DMS53 treated with DMSO at 0.1 percent for 48 hours (cell line): ENCODE results near the gene SLC6A12.

Experiments used
- DNase-seq: peaks from one replicate; lab custom pipeline; 2025; ENCODE audit not compliant: unreplicated experiment; lab: John Stamatoyannopoulos, UW

Gene SLC6A12

GRCh38 chr12:179131-179884, 34.6 kb downstream of the SLC6A12 start:
- no peak for DNase-seq

- no peak for DNase-seq
These were observed 35.2 kb downstream of the SLC6A12 start for GRCh38 chr12:178829-179109.

- DNase-seq = no peak
These were observed 35.8 kb downstream of the SLC6A12 start for GRCh38 chr12:177980-178828.

- DNase-seq = no peak
These were observed 36.5 kb downstream of the SLC6A12 start for GRCh38 chr12:177336-177979.

DNA sequence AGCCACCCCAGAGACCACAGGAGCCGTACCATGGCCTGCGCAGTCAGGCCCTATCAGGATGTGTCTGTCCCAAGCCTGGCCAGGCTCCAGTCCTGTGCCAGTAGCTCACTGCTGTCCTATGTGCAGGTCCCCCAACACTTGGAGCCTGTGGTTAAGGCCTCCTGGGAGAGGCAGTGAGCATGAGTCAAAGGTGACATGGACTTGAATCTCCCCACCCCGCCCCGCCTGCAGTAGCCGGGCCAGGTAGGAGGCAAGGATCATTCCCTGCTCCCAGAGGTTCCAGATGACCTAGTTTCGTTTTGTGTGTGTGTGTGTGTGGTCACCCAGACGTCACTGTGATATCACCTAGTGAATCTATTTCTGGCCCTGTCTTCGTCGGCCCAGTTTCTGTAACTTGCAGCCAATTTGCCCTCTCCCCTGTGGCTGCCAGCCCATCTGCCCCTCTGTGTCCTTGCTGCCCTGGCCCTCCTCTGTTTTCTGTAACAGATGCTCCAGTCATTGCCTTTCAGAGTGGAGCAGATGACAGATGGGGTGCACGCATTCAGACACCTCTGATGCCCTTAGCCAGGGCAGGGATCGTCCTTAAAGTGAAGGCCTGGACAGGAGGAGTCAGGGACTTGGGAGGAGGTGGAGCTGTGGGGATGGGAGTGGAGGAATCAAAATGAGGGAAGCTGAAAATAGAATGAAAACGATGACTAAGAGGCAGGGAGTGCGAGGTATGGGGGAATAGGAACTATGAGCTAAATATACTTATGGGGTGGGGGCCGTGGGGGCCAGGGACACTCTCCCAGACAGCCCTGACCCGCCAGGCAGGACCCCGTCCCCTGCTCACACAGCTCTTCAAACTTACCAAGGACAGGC, 37.4 kb downstream of the SLC6A12 start:
- peak; percentile 44 for DNase-seq

GRCh38 chr12:175759-176158, 38.2 kb downstream of the SLC6A12 start:
- DNase-seq = no peak

GRCh38 chr12:175250-175649, 38.7 kb downstream of the SLC6A12 start:
- DNase-seq = no peak

- DNase-seq = no peak
These were observed 39.4 kb downstream of the SLC6A12 start for GRCh38 chr12:174596-174995.

GRCh38 chr12:174124-174523, 39.8 kb downstream of the SLC6A12 start:
- no peak for DNase-seq

DNA sequence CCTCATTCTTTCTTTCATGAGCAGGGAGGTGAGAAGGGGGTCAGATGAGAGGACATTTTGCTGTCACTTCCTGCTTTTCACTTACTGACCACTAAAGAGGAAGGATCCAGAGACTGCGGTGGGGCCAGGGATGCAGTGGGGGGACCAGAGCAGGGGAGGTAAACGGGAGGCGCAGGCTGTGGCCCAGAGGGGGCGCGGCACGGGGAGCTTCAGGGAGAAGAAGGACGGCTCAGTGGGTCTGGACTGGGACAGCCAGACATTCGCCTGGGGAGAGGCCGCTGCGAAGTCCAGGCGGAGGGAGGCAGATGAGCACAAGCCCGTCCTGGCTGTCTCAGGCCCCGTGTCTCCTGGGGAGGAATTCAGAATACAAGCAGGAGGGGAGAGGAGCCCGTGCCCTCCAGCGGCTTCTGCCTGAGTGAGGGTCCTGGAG, 41.2 kb downstream of the SLC6A12 start:
- no peak for DNase-seq

GRCh38 chr12:171743-172676, 41.9 kb downstream of the SLC6A12 start:
- no peak for DNase-seq

GRCh38 chr12:171276-171675, 42.7 kb downstream of the SLC6A12 start:
- no peak for DNase-seq

DNA sequence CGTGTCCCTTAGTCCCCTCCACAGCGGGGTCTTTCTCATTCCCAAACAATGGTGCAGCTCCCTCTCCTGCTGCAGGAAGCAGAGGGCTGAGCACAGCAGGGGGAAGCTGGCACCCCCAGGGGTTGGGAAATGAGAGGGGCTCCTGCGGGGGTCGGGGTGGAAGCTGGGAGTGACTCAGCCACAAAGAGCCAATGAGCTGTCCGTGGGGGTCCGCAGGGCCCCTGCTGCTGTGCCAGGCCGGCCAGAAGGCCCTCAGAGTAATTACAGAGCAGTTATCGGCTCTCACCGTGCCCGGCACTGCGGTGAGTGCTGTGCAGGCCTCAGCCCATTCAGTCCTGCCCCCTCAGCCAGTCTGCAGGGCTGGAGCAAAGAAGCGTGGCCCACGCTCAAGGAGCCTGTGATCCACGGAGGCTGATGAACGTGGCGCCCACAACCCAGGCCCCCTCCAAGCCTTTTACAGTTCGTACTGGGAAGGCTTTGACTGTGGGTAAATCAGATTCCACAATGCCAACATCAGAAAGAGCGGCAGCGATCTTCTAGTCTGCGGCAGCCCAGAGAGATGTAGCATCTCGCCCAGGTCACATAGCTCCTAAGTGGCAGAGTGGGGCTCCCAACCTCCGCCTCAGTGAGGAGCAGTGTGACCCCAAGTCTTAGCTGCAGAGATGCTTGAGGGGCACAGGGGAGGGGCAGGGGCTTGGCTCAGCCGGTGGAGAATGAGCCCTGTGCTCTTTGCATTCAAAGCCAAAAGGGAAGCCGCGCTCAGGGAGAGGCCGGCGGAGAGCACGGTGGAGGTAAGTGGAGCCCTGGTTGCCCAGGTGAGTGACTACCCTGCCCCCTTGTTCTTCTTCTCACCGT, 43.4 kb downstream of the SLC6A12 start:
- no peak for DNase-seq

DNA sequence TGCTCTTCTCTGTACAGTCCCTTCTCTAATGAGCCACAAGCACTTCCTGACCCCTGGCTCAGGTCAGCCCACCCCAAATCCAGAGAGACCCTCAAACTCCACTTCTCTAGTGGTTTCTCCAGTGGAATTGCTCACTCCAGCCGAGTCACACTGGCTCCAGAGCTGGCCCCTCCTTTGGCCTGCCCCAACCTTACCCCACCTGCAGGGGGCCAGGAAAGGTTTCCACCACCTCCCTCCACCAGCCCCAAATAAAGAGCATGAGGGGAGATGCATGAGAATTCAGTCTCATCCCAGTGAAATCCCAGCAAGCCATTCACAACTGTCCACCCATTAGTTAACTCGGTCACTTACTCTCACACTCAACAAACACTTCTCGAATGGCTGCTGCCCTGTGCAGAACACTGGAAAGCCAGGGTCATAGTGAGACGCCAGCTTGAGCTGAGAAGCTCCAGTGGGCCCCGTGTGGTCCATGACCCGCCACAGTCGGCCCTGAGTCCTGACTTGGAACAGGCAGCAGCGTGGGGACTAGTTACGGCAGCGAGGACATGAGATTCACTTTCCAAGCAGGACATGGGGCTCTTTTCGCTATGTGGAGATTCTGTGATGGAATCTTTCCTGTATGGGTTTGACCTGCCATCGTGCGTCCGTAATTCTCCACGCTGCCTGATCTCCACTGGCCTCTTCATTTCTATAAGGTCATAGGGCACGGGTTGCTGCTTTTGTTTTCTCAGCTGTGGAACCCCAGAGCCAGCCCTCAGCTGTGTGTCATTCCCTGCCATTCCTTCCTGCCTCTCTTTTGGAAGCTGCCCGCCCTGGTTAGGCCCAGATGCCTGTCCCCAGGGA, 44.2 kb downstream of the SLC6A12 start:
- no peak for DNase-seq

- no peak for DNase-seq
These were observed 45.0 kb downstream of the SLC6A12 start for GRCh38 chr12:168763-169525.

DNA sequence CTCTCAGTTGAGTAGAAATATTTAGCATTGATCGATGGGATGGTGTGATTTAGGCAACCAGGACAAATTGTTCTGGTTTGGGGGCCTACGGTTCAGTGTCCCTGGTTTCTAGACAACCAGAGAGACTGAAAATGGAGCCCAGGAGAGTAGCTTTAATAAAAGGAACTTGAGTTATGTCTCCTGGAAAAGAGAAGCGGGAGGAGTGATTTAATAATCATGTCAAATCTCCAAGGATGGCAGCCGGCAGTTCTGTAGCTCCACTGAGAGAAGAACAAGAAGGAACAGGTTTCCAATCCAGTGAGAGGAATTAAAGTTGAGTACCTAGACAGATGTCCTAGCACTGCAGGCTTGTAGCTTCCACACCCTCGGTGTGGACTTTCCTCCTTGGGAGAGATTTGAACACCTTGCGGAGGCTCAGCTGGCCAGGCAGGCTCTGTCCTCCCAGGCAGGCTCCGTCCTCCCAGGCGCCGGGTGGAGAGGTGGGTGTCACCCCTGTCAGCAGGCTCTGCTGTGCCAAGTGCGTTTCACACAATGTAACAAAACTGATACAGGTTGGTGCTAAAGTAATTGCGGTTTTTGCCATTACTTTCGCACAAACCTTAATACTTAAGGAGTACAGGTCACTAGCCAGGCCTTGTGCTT, 45.9 kb downstream of the SLC6A12 start:
- no peak for DNase-seq
